ENCODE measurements around the gene PRKAG2. TPM values are rescaled to one million over a fixed set of nuclear protein-coding genes. Genes with fewer than 3 reads are reported as not detected.
A peak's percentile ranks its signal among the peaks of the same experiment; 100 is the strongest.
"Not testable (repeated sequence)": the region's sequence is repeated elsewhere in the genome, so short reads cannot be mapped to it uniquely, and the experiment has no call there.

Gene PRKAG2
- 14.2 TPM for total RNA-seq

GRCh38 chr7:151876899-151877777 lies at the start of gene PRKAG2:
PRKAG2 (minus strand) TSS chr7:151877115; CDS start chr7:151876620, 495 bp downstream.
- peak; percentile 76 for DNase-seq

GRCh38 chr7:151926336-151926712 lies 49.4 kb upstream of the PRKAG2 start:
- DNase-seq = no peak

GRCh38 chr7:151925446-151926335 lies 48.8 kb upstream of the PRKAG2 start:
- DNase-seq = peak; percentile 25

- DNase-seq = no peak
Observed at GRCh38 chr7:151924508-151924907, 47.6 kb upstream of the PRKAG2 start.

GRCh38 chr7:151924001-151924400 lies 47.1 kb upstream of the PRKAG2 start:
- no peak for DNase-seq

GRCh38 chr7:151923097-151923876 lies 46.4 kb upstream of the PRKAG2 start:
- DNase-seq = no peak

- no peak for DNase-seq
Observed at GRCh38 chr7:151921451-151921850, 44.5 kb upstream of the PRKAG2 start.

GRCh38 chr7:151920488-151920887 lies 43.6 kb upstream of the PRKAG2 start:
- no peak for DNase-seq

GRCh38 chr7:151919595-151919994 lies 42.7 kb upstream of the PRKAG2 start:
- no peak for DNase-seq

- no peak for DNase-seq
Observed at GRCh38 chr7:151918510-151918843, 41.6 kb upstream of the PRKAG2 start.

GRCh38 chr7:151917791-151918509 lies 41.0 kb upstream of the PRKAG2 start:
- no peak for DNase-seq

GRCh38 chr7:151914051-151914450 lies 37.1 kb upstream of the PRKAG2 start:
- DNase-seq = no peak

GRCh38 chr7:151910655-151911054 lies 33.7 kb upstream of the PRKAG2 start:
- DNase-seq = not testable (repeated sequence)

- DNase-seq = not testable (repeated sequence)
Observed at GRCh38 chr7:151907115-151907514, 30.2 kb upstream of the PRKAG2 start.

- no peak for DNase-seq
Observed at GRCh38 chr7:151905766-151906165, 28.9 kb upstream of the PRKAG2 start.

GRCh38 chr7:151905353-151905752 lies 28.4 kb upstream of the PRKAG2 start:
- no peak for DNase-seq

- DNase-seq = peak; percentile 70
Observed at GRCh38 chr7:151904270-151904669, 27.4 kb upstream of the PRKAG2 start.

- no peak for DNase-seq
Observed at GRCh38 chr7:151903249-151904032, 26.5 kb upstream of the PRKAG2 start.

GRCh38 chr7:151902311-151902710 lies 25.4 kb upstream of the PRKAG2 start:
- DNase-seq = no peak

GRCh38 chr7:151901828-151902227 lies 24.9 kb upstream of the PRKAG2 start:
- DNase-seq = no peak
